Activated CD8-positive, alpha-beta memory T cell treated with anti-CD3 and anti-CD28 coated beads for 24 hours (primary cell): ENCODE data around the gene KMT2C.

Experiments used
- DNase-seq: peaks from one replicate; pipeline ENCODE4 v3.0.0-alpha.2; 2020

The KMT2C gene

DNA sequence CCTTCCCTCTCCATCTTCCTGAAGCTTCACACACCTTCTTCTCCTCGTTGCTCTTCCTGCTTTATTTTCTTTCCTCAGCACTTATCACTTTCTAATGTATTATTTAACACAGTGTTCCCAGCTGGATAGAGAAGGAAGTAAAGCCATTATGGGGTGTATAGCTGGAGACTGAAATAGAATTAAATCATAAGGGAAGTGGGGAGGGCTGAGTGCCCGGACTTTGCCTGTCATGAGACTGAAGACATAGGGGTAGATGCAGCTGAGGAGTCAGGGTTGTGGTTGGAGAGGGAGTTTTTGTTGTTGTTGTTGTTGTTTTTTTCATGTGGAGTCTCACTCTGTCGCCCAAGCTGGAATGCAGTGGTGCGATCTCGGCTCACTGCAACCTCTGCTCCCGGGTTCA lies 345.1 kb downstream of the KMT2C start:
- no peak for DNase-seq

DNA sequence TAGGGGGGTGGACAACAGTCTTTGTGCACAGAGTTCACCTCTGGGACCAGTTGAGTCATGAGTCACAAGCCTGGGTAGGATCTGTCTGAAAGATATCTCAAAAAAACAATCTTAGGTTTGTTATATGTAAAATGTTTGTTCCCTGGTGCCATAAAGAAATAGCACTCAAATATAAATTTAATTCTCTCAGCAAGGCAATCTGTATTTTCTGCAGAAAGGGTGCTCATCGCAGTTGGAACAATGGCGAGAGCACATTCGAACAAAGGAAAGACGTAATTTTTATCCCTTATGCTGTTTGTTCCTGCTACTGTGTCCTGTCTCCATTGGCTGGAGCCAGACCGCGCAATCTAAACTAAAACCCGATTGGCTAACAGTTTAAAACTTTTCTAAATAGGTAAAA lies 346.6 kb downstream of the KMT2C start:
- no peak for DNase-seq

DNA sequence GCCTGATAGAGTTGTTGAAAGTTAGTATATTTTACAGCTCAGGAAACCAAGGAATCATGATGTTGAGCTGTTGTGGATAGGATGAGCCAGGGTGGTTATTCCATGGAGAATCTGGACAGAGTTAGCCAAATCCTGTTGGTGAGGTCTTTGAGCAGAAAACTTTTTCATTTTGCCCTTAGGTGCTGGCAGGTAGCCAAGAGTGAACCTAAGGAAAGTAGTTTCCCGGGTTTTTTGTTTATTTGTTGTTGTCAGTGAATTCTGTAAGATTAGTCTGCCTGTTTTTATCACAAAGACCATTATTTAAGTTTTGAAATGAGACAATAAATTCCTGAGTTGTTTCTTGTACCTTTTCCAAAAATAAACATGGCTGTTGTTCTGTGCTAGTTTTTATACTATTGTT lies 349.3 kb downstream of the KMT2C start:
- DNase-seq: no peak

DNA sequence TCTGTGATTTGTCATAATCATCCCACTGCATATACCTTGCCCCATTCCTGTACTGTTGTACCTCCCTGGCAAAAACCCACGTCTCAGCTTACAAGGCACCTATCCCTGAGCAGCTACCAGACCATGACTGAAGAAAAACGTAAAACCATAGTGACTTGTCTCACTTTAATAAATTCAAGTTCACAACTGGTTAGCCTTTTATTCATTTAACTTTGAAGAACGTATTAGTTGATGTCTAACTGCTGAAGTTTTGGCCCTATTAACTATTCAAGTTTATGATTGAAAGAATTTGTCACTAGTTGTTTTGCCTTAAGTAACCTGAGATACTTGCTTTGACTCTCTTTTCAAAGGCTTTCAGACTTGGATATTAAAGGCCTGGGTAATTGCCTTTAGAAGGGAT lies 350.7 kb downstream of the KMT2C start:
- DNase-seq: no peak
